Neuron (in vitro differentiated cells): ENCODE data around the gene POLR1G.

Experiments
- H2AFZ ChIP-seq: one replicate; pipeline ENCODE4 v1.6.1; 2013; ENCODE audit warnings: low read depth, mild to moderate bottlenecking, inconsistent platforms, low read length, moderate library complexity
- H3K27me3 ChIP-seq: one replicate; pipeline ENCODE4 v1.6.1; 2013; ENCODE audit warnings: low read length; ENCODE audit not compliant: insufficient read depth
- H3K36me3 ChIP-seq: one replicate; pipeline ENCODE4 v1.6.1; 2013; ENCODE audit warnings: low read length; ENCODE audit not compliant: insufficient read depth
- H3K4me1 ChIP-seq: one replicate; pipeline ENCODE4 v1.6.1; 2013; ENCODE audit warnings: low read length; ENCODE audit not compliant: insufficient read depth
- H3K4me3 ChIP-seq: 2 replicates; pipeline ENCODE4 v1.5.1; 2013; ENCODE audit warnings: mild to moderate bottlenecking, low read length, moderate library complexity
- H3K9me3 ChIP-seq: one replicate; pipeline ENCODE4 v1.6.1; 2013; ENCODE audit warnings: low read length

Gene POLR1G

DNA sequence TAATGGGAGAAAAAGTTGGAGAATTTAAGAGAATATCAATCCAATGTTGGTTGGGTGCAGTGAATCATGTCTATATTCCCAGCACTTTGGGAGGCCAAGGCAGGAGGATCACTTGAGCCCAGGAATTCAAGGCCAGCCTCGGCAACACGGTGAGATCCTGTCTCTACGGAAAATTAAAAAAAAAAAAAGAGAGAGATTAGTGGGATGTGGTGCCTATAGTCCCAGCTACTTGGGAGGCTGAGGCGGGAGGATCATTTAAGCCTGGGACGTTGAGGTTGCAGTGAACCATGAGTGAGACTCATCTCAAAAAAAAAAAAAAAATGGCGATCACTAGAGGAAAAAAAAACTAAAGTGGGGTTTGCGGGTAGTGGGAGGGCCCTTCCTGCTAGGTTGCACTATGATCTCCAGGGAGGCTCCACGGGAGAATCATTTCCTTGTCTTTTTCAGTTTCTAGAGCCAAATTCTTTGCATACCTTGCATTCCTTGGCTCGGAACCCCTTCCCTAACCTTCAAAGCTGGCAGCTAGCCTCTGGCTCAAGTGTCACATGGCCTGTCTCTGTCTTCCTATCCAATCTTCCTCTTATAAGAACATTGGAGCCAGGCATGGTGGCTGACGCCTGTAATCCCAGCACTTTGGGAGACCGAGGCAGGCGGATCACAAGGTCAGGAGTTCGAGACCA is 30.3 kb upstream of the POLR1G start:
- H3K4me3 ChIP-seq, result no peak overlapping the region
- H2AFZ ChIP-seq, result no peak overlapping the region
- peaks cover 3% of the 10 kb centered on the region for H3K4me1 ChIP-seq
- H3K27me3 ChIP-seq, result no peaks in the 10 kb centered on the region
- no peaks in the 10 kb centered on the region for H3K36me3 ChIP-seq
- no peaks in the 10 kb centered on the region for H3K9me3 ChIP-seq

DNA sequence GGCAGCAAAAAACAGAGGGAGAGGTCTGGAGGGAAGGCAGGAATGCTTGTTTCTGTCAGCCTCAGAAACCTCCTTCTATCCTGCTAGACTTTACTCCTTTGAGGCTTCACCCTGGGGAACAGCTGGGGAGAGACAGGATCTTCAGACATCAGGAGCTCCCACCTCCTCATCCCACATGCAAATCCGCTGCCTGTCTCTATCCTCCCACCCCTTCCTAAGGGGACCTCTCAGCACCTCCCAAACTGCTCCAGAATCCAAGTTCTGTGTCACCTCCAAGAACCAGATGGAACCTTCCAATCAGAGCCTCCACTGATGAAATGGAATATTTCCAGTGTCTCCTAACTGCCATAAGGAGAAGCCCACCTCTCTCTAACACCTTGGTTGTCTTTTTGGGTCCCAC is 26.3 kb upstream of the POLR1G start:
- no peaks in the 10 kb centered on the region for H3K27me3 ChIP-seq
- no peak overlapping the region for H3K4me3 ChIP-seq
- no peak overlapping the region for H2AFZ ChIP-seq
- no peaks in the 10 kb centered on the region for H3K9me3 ChIP-seq
- H3K36me3 ChIP-seq, result no peaks in the 10 kb centered on the region
- H3K4me1 ChIP-seq, result peaks cover 3% of the 10 kb centered on the region

DNA sequence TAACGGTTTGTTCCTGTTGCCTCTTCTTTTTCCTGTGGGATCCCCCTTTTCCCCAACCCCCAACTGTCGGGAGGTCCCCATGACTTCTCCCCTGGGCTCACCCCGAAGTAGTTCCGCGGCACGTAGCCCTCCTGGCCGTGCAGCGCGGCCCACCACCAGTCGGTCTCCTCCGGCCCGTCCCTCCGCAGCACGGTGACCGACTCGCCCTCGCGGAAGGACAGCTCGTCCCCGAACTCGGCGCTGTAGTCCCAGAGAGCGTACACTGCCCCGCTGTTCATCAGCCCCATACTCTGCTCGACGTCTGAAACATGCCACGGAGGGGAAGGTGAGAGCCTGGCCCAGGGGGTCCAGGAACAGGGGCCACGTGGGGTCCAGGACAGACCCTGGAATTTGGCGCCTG is 24.0 kb upstream of the POLR1G start:
- Histone ChIP-seq H3K4me1 (peaks cover 9% of the 10 kb centered on the region), H2AFZ (no peak overlapping the region), H3K4me3 (no peak overlapping the region), H3K36me3 (no peaks in the 10 kb centered on the region), H3K27me3 (no peaks in the 10 kb centered on the region), H3K9me3 (no peaks in the 10 kb centered on the region)

DNA sequence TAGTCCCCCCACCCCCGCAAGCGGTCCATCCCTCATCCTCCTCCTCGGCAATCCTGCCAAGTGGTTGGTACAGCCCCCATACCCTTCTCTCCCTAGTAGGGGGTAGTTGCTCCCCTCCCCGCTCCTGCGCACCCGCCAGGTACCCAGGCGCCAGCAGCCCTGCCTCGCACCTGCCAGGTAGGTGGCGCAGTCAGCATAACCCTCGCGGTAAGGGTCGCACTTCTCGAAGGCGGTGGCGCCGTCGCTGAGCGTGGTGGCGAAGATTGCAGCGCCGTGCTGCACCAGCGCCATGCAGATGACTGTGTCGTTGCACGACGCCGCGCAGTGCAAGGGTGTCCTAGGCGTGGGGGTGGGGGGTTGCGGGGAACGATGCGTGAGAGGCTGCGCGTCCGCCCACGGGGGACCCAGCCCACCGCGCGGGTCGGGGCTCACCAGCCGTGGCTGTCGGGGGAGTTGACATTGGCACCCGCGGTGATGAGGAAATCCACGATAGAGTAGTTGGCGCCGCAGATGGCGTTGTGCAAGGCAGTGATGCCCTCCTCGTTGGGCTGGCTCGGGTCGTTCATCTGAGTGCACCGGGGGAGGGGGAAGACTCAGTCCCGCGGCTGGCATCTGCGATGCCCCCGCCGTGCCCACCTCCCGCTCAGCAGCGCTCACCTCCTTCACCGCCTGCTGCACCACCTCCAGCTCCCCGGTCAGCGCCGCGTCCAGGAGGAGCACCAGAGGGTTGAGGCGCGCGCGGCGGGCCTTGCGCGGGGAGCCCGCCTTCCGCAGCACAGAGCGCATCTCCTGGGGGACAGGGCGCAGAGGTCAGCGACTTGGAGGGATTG is 20.8 kb upstream of the POLR1G start:
- H3K27me3 ChIP-seq, result no peaks in the 10 kb centered on the region
- no peak overlapping the region for H3K4me3 ChIP-seq
- no peaks in the 10 kb centered on the region for H3K36me3 ChIP-seq
- H3K4me1 ChIP-seq, result peaks cover 9% of the 10 kb centered on the region
- no peaks in the 10 kb centered on the region for H3K9me3 ChIP-seq
- H2AFZ ChIP-seq, result no peak overlapping the region

DNA sequence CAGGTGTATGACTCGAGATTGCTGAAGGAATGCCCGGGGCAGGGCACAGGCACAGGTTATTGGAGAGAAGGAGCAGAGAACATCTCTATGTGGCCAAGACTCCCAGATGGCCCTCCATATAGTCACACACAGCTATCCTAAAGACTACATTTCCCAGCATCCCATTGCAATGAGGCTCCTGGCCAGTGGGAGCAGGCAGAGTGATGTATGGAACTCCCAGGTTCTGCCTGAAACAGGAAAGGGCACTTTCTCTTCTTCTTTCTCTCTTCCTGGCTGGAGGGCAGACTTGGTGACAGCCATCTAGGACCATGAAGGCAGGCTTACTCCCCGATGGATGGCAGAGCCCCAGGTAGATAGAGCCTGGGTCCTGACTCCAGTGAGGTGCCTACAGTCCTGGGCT is 15.1 kb upstream of the POLR1G start:
- H3K9me3 ChIP-seq, result no peaks in the 10 kb centered on the region
- H3K4me3 ChIP-seq, result no peak overlapping the region
- no peaks in the 10 kb centered on the region for H3K36me3 ChIP-seq
- H2AFZ ChIP-seq, result no peak overlapping the region
- peaks cover 2% of the 10 kb centered on the region for H3K4me1 ChIP-seq
- no peaks in the 10 kb centered on the region for H3K27me3 ChIP-seq

DNA sequence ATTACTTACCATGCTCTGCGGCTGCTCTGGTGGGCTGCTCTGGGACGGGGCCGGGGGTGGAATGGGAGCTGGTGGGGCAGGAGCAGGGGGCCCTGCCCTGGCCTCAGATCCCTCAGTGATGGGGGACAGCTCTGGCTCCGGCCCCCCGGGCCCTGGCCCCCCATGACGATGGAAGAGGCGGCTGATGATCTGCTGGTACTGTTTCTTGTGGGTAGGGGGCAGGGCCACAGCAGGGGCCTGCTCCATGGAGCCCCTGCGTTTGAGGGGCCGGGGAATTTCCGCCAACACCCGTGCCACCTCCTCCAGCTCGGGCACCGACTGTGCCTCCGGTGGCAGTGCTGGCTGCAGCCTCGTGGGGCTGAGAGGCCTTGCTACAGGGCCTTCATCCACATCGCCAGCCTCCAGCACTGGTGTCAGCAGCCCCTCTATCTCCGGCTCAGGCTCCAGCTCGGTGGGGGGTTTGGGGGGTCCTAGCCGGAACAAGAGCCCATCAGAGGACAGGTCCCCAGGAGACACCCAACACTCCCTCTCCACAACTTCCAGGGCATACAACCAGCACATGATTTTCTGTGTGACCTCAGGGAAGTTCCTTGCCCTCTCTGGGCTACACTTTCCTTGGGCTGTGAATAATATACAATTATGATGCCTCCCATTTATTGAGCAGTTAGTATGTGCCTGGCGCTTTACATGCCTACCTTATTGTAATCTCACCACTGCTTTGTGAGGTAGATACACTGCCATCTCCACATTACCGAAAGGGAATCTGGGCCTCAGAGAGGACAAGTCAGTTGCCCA is 14.4 kb upstream of the POLR1G start:
- Histone ChIP-seq H3K9me3 (no peaks in the 10 kb centered on the region), H3K4me1 (no peaks in the 10 kb centered on the region), H3K36me3 (no peaks in the 10 kb centered on the region), H3K4me3 (no peak overlapping the region), H3K27me3 (no peaks in the 10 kb centered on the region), H2AFZ (no peak overlapping the region)

DNA sequence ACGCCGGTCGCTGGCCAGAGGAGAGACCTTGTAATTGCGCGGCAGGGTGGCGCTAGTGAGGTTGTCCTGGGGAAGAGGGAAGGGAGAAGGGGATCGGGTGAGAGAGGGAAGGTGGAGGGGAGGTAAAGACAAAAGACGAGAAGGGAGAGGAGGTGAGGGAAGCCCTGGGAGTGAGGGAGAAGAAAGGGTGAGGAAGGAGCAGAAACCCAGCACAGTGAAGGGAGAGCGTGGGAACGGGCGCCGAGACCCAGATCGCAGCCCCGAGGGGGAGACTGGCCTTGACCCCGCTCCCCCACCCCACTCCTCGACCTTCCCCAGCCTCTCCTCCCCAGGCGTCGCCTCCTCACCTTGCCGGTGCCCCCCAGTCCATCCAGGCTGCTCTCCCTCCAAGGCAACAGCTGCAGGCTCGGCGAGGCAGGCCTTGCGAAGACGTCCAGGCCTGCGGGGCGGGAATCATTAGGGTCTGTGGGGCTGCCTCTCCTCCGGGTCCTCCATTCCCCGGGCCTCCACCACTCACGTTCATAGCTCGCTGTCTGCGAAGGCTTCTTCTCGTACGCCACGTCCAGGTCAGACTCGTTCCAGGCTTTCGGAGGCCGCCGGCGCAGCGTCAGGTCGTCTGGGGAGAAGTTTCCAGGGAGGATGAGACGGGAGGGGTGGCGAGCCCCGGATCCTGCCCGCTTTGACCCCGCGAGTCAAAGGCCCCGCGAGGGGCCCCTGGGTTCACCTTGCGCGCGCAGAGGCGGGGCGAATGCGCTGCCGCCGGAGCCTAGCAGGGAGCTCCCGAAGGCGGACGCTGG is 10.4 kb upstream of the POLR1G start:
- H3K4me1 ChIP-seq, result peaks cover 5% of the 10 kb centered on the region
- no peak overlapping the region for H3K4me3 ChIP-seq
- no peaks in the 10 kb centered on the region for H3K36me3 ChIP-seq
- no peaks in the 10 kb centered on the region for H3K27me3 ChIP-seq
- H3K9me3 ChIP-seq, result no peaks in the 10 kb centered on the region
- no peak overlapping the region for H2AFZ ChIP-seq

DNA sequence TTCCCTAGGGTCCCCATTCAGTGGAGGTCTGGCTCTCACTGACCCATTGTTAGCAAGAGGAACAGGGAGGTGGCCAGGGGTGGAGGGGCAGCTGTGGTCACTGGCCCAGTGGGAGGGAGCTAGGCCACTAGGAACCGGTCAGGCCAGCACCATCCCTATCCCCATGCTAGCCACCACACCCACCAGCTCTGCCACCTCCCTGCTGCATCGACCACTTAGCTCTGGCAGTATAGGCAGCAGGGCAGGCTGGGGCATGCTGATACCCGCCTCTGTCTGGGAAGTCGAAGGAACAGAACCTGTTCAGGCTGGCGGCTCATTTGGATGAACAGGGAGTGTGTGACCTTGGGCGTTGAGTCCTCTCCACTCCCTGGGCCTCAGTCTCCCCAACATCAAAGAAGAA is 6.3 kb upstream of the POLR1G start:
- no peaks in the 10 kb centered on the region for H3K9me3 ChIP-seq
- H3K4me1 ChIP-seq, result peaks cover 16% of the 10 kb centered on the region
- no peaks in the 10 kb centered on the region for H3K36me3 ChIP-seq
- H3K4me3 ChIP-seq, result no peak overlapping the region
- H2AFZ ChIP-seq, result no peak overlapping the region
- H3K27me3 ChIP-seq, result peaks cover 10% of the 10 kb centered on the region

DNA sequence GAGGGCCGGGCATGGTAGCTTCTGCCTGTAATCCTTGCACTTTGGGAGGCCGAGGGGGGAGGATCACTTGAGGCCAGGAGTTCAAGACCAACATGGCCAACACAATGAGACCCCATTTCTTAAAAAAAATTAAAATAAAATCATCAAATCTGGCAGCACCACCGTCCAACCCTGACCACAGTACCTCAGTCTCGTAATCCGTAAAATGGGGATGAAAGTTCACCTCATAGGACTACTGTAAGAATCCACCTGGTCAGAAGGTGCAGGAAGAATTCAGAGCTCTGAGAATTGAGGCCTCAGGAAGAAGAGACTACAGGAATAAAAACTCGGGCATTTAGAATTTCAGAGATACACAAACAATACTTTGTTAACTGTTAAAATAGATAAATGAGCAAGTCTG is 4.6 kb upstream of the POLR1G start:
- H2AFZ ChIP-seq, result no peak overlapping the region
- H3K27me3 ChIP-seq, result peaks cover 10% of the 10 kb centered on the region
- no peaks in the 10 kb centered on the region for H3K36me3 ChIP-seq
- no peak overlapping the region for H3K4me3 ChIP-seq
- peaks cover 20% of the 10 kb centered on the region for H3K4me1 ChIP-seq
- no peaks in the 10 kb centered on the region for H3K9me3 ChIP-seq

DNA sequence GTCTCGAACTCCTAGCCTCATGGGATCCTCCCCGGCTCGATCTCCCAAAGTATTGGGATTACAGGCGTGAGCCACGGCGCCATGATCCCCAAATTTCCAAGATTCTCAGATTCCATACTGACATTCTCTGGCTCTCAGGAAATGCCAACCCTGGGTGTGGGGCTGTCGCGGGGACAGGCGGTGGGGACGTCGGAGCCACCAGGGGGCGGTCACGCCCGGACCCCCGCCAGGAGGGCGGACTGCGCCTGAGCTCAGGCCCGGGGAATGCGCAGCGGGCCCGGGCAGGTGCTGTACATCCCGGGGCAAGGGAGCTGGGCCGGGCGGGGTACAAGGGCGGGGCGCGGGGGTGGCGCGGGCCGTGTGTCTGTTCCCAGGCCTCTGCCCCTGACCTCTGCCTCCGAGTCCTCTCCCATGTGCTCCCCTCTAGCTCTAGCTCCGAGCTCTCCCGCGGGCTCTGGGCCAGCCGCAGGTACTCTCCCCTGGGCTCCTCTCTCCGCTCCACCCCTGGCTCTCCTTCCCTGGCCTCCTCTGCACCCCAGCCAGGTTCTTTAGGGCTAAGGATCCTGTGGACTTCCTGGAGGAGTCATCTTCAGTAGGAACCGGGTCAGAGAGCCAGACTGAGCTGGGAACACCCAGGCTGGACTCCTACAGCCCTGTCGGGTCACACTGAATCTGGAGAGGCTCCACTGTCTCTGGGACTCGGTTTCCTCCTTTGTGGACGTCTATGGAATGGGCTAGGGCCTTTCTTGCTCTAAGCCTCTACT is 4.0 kb upstream of the POLR1G start:
- H3K4me1 ChIP-seq, result peaks cover 20% of the 10 kb centered on the region
- H3K4me3 ChIP-seq, result no peak overlapping the region
- H3K36me3 ChIP-seq, result no peaks in the 10 kb centered on the region
- H3K27me3 ChIP-seq, result peaks cover 10% of the 10 kb centered on the region
- no peak overlapping the region for H2AFZ ChIP-seq
- no peaks in the 10 kb centered on the region for H3K9me3 ChIP-seq

DNA sequence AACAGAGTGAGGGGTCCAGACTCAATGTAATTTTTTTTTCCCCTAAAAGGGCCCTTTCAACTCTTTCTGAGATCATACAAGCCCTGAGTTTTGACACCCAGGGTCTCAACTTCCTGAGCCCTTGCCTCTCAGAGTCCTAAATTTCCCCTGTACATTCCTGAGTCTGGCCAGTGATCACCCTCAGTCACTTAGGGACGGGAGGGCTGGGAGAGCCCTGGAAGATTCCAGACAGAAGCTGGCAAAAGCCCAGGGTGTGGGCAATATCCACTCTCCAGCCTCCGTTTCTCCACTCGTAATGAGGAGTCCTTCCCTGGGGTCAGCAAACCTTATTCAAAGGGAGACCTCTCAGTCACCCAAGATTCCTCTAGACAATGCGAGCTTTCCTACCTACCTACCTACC is 3.2 kb upstream of the POLR1G start:
- Histone ChIP-seq H2AFZ (no peak overlapping the region), H3K9me3 (no peaks in the 10 kb centered on the region), H3K4me3 (no peak overlapping the region), H3K4me1 (peaks cover 15% of the 10 kb centered on the region), H3K36me3 (no peaks in the 10 kb centered on the region), H3K27me3 (peaks cover 10% of the 10 kb centered on the region)
